Testis (tissue), 2 donors: ENCODE measurements around the gene RACK1.

ENCODE experiments used
- POLR2A ChIP-seq: fragments of 450-650 bp; IDR thresholded peaks from one replicate; pipeline ENCODE4 v1.6.1; 2017; ENCODE audit warnings: antibody characterized with exemption, mild to moderate bottlenecking, moderate library complexity
- TF ChIP-seq, protein P1 (sequence below), 3 experiments: fragments of 450-650 bp in 2 of 3; fragments of 200-600 bp in 1 of 3; sonication (generic) in 1 of 3; IDR thresholded peaks; one replicate each; pipeline ENCODE4 v1.5.1; 2016 to 2019; ENCODE audit warnings: antibody characterized with exemption in 3 of 3, mild to moderate bottlenecking in 2 of 3, moderate library complexity in 1 of 3

- TF ChIP-seq, protein P1, sequence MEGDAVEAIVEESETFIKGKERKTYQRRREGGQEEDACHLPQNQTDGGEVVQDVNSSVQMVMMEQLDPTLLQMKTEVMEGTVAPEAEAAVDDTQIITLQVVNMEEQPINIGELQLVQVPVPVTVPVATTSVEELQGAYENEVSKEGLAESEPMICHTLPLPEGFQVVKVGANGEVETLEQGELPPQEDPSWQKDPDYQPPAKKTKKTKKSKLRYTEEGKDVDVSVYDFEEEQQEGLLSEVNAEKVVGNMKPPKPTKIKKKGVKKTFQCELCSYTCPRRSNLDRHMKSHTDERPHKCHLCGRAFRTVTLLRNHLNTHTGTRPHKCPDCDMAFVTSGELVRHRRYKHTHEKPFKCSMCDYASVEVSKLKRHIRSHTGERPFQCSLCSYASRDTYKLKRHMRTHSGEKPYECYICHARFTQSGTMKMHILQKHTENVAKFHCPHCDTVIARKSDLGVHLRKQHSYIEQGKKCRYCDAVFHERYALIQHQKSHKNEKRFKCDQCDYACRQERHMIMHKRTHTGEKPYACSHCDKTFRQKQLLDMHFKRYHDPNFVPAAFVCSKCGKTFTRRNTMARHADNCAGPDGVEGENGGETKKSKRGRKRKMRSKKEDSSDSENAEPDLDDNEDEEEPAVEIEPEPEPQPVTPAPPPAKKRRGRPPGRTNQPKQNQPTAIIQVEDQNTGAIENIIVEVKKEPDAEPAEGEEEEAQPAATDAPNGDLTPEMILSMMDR (IDR thresholded peaks at IDR 0.05): no peak
- no peak for TF ChIP-seq POLR2A
These were observed at the start of gene RACK1 for GRCh38 chr5:181243564-181244343.
